C4-2B (cell line): ENCODE data around the gene ZNF609.

ENCODE experiments used
- H3K27ac ChIP-seq: fragments of 450-650 bp; 2 replicates; pipeline ENCODE4 v1.5.1; 2017
- CTCF ChIP-seq: fragments of 450-650 bp; conservative IDR thresholded peaks from 2 replicates; pipeline ENCODE4 v1.5.1; 2017; ENCODE audit warnings: mild to moderate bottlenecking
- ZFX ChIP-seq: fragments of 450-650 bp; IDR thresholded peaks from 2 replicates; pipeline ENCODE4 v1.6.1; 2017

The ZNF609 gene

GRCh38 chr15:64544450-64544849, 84.1 kb downstream of the ZNF609 start:
- H3K27ac ChIP-seq, result no peak overlapping the region
- TF ChIP-seq CTCF (no peak), ZFX (no peak)

GRCh38 chr15:64547275-64547674, 86.9 kb downstream of the ZNF609 start:
- H3K27ac ChIP-seq, result no peak overlapping the region
- TF ChIP-seq ZFX (no peak), CTCF (no peak)

- no peak overlapping the region for H3K27ac ChIP-seq
- TF ChIP-seq CTCF, result no peak
- TF ChIP-seq ZFX, result no peak
Observed at GRCh38 chr15:64548235-64548634, 87.9 kb downstream of the ZNF609 start.

GRCh38 chr15:64549860-64550259, 89.5 kb downstream of the ZNF609 start:
- TF ChIP-seq CTCF (no peak), ZFX (no peak)

GRCh38 chr15:64552281-64552948, 92.0 kb downstream of the ZNF609 start:
- TF ChIP-seq CTCF, result no peak
- TF ChIP-seq ZFX, result no peak
- H3K27ac ChIP-seq, result no peak overlapping the region

More at GRCh38 chr15:64549860-64550259, 89.5 kb downstream of the ZNF609 start:
- H3K27ac ChIP-seq, result no peak overlapping the region

GRCh38 chr15:64558460-64559179, 98.2 kb downstream of the ZNF609 start:
- no peak for TF ChIP-seq CTCF
- no peak for TF ChIP-seq ZFX
- no peak overlapping the region for H3K27ac ChIP-seq

GRCh38 chr15:64559243-64559642, 98.9 kb downstream of the ZNF609 start:
- TF ChIP-seq ZFX (no peak), CTCF (no peak)
- no peak overlapping the region for H3K27ac ChIP-seq
